GM10248 (cell line): ENCODE data around the gene HOXA3.

Experiments
- CTCF ChIA-PET: fragments of 300-600 bp; sonication (Branson Sonifier 250); formaldehyde crosslinking; extraction: SDS; loops from one replicate; lab custom pipeline; 2021; ENCODE audit warnings: antibody characterized with exemption; lab: Yijun Ruan, JAX
- POLR2A ChIA-PET: fragments of 350-650 bp; sonication (Branson Sonifier 250); formaldehyde crosslinking; extraction: SDS; loops from one replicate; lab custom pipeline; 2020; ENCODE audit warnings: antibody characterized with exemption; lab: Yijun Ruan, JAX
- DNase-seq: peaks from one replicate; pipeline ENCODE4 v3.0.0; 2012; ENCODE audit errors: extremely low spot score
- CTCF ChIP-seq: IDR thresholded peaks from 2 replicates; pipeline ENCODE4 v1.5.1; 2012; ENCODE audit warnings: mild to moderate bottlenecking, low read depth; ENCODE audit errors: extremely low read depth, missing control alignments, control extremely low read depth

The HOXA3 gene

GRCh38 chr7:27133409-27134231 is 18.8 kb downstream of the HOXA3 start:
- CTCF ChIA-PET = no interaction called here
- DNase-seq = no peak
- TF ChIP-seq CTCF = no peak
- POLR2A ChIA-PET = no interaction called here

- DNase-seq = no peak
- CTCF ChIA-PET = interaction anchor here (1.0 kb wide), 1 partner anchor 28 kb away, joined by 3 read pairs; no protein-coding TSS in a partner anchor
- POLR2A ChIA-PET = no interaction called here
Measured at GRCh38 chr7:27132978-27133377, 19.4 kb downstream of the HOXA3 start.

GRCh38 chr7:27132214-27132613 is 20.2 kb downstream of the HOXA3 start:
- POLR2A ChIA-PET = no interaction called here
- TF ChIP-seq CTCF = no peak
- CTCF ChIA-PET = interaction anchor here (1.0 kb wide), 1 partner anchor 29 kb away, joined by 3 read pairs; no protein-coding TSS in a partner anchor
- no peak for DNase-seq

More at GRCh38 chr7:27132978-27133377, 19.4 kb downstream of the HOXA3 start:
- TF ChIP-seq CTCF = no peak

- no peak for DNase-seq
- ChIA-PET CTCF (interaction anchor here (0.9 to 2.0 kb wide), 6 partner anchors 19 to 46 kb away, joined by 3 to 6 read pairs (median 4); no protein-coding TSS in a partner anchor), POLR2A (no interaction called here)
- no peak for TF ChIP-seq CTCF
Measured at GRCh38 chr7:27131390-27131819, 21.0 kb downstream of the HOXA3 start.

- TF ChIP-seq CTCF = no peak
- peak; percentile 71 for DNase-seq
- CTCF ChIA-PET = interaction anchor here (0.9 to 2.0 kb wide), 6 partner anchors 20 to 45 kb away, joined by 3 to 6 read pairs (median 4); no protein-coding TSS in a partner anchor
- POLR2A ChIA-PET = no interaction called here
Measured at GRCh38 chr7:27130540-27131389, 21.6 kb downstream of the HOXA3 start, which contains the start of gene HOXA4. HOXA4 (minus strand) TSS chr7:27130757; CDS start chr7:27130733, 24 bp downstream.

GRCh38 chr7:27129729-27130539 is 22.4 kb downstream of the HOXA3 start:
- CTCF ChIA-PET = interaction anchor here (1.0 to 2.0 kb wide), 3 partner anchors 20 to 33 kb away, joined by 3 to 6 read pairs (median 4); no protein-coding TSS in a partner anchor
- POLR2A ChIA-PET = no interaction called here

More at GRCh38 chr7:27129729-27130539, 22.4 kb downstream of the HOXA3 start:
- no peak for TF ChIP-seq CTCF
- no peak for DNase-seq
